ENCODE measurements around the gene NTSR2.

- TF ChIP-seq, protein P1, sequence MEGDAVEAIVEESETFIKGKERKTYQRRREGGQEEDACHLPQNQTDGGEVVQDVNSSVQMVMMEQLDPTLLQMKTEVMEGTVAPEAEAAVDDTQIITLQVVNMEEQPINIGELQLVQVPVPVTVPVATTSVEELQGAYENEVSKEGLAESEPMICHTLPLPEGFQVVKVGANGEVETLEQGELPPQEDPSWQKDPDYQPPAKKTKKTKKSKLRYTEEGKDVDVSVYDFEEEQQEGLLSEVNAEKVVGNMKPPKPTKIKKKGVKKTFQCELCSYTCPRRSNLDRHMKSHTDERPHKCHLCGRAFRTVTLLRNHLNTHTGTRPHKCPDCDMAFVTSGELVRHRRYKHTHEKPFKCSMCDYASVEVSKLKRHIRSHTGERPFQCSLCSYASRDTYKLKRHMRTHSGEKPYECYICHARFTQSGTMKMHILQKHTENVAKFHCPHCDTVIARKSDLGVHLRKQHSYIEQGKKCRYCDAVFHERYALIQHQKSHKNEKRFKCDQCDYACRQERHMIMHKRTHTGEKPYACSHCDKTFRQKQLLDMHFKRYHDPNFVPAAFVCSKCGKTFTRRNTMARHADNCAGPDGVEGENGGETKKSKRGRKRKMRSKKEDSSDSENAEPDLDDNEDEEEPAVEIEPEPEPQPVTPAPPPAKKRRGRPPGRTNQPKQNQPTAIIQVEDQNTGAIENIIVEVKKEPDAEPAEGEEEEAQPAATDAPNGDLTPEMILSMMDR (IDR thresholded peaks at IDR 0.05) = no peak
- TF ChIP-seq POLR2A (IDR thresholded peaks at IDR 0.05; ENCODE audit: low read length) = no peak
- no peak for TF ChIP-seq ZFP36 (IDR thresholded peaks at IDR 0.05; ENCODE audit: borderline replicate concordance, partially characterized antibody)
These were observed 40.2 kb upstream of the NTSR2 start for GRCh38 chr2:11710210-11710609.

Data from A549 (cell line).